HG02970 (cell line): Measurements from ENCODE around the gene PHLDB2.

Source experiments
- ATAC-seq: cut with Tn5 transposase; IDR thresholded peaks from one replicate; pipeline ENCODE4 v1.9.1; 2021; ENCODE audit warnings: mild to moderate bottlenecking, moderate library complexity, moderate number of reproducible peaks; ENCODE audit not compliant: unreplicated experiment, low FRiP score

Gene PHLDB2

GRCh38 chr3:111954228-111954990 is 95.3 kb downstream of the PHLDB2 start:
- ATAC-seq: no peak

- ATAC-seq: no peak
These were observed 96.8 kb downstream of the PHLDB2 start for GRCh38 chr3:111955876-111956275.

- no peak for ATAC-seq
These were observed 97.4 kb downstream of the PHLDB2 start for GRCh38 chr3:111956449-111956848.

- no peak for ATAC-seq
These were observed 98.1 kb downstream of the PHLDB2 start for GRCh38 chr3:111956995-111957734.

- no peak for ATAC-seq
These were observed 102.5 kb downstream of the PHLDB2 start for GRCh38 chr3:111961461-111962164.

- ATAC-seq: no peak
These were observed 104.4 kb downstream of the PHLDB2 start for GRCh38 chr3:111963424-111963823.

- ATAC-seq: no peak
These were observed 106.4 kb downstream of the PHLDB2 start for GRCh38 chr3:111965484-111965883.

GRCh38 chr3:111967068-111967467 is 108.0 kb downstream of the PHLDB2 start:
- no peak for ATAC-seq

GRCh38 chr3:111967651-111968274 is 108.7 kb downstream of the PHLDB2 start:
- peak; percentile 69 for ATAC-seq

- ATAC-seq: no peak
These were observed 109.4 kb downstream of the PHLDB2 start for GRCh38 chr3:111968319-111969054.

GRCh38 chr3:111970376-111970775 is 111.3 kb downstream of the PHLDB2 start:
- ATAC-seq: no peak

GRCh38 chr3:111971533-111972130 is 112.6 kb downstream of the PHLDB2 start:
- ATAC-seq: no peak

- ATAC-seq: no peak
These were observed 113.8 kb downstream of the PHLDB2 start for GRCh38 chr3:111972891-111973290.

- ATAC-seq: no peak
These were observed 116.1 kb downstream of the PHLDB2 start for GRCh38 chr3:111975131-111975530.

- ATAC-seq: no peak
These were observed 117.2 kb downstream of the PHLDB2 start for GRCh38 chr3:111976254-111976653.

GRCh38 chr3:111978583-111979433 is 119.7 kb downstream of the PHLDB2 start, which contains the start of gene ABHD10:
Gene ABHD10, plus strand, starts transcription at chr3:111979026. Its CDS starts 36 bp downstream, at chr3:111979062.
- ATAC-seq: peak; percentile 96

- ATAC-seq: peak; percentile 35
These were observed 120.5 kb downstream of the PHLDB2 start for GRCh38 chr3:111979434-111980038.

- no peak for ATAC-seq
These were observed 121.8 kb downstream of the PHLDB2 start for GRCh38 chr3:111980716-111981456.
